Endothelial cell of umbilical vein (primary cell): ENCODE results near the gene IER5. TPM values are rescaled to one million over a fixed set of nuclear protein-coding genes. Genes with fewer than 3 reads are reported as not detected.

Experiments
- BruUV-seq: library from RNA; stranded (reverse); fragments of 400-500 nt; replicated peaks from 2 replicates; lab custom pipeline; 2021; lab: Mats Ljungman, UMichigan
- CTCF ChIA-PET: fragments of 300-600, 350-600 bp; sonication (Branson Sonifier 250); formaldehyde crosslinking; loops from one replicate; lab custom pipeline; 2021; ENCODE audit warnings: antibody characterized with exemption, inconsistent platforms; lab: Charles Lee
- POLR2A ChIA-PET: fragments of 300-600, 350-600 bp; sonication (Branson Sonifier 250); formaldehyde crosslinking; loops from one replicate; lab custom pipeline; 2021; ENCODE audit warnings: antibody characterized with exemption, inconsistent platforms; lab: Charles Lee
- DNase-seq: peaks from one replicate; pipeline ENCODE4 v3.0.0-alpha.2; 2011; ENCODE audit warnings: low read depth, low spot score
- FAIRE-seq: peaks from 2 replicates; lab custom pipeline; 2011; peaks lifted over from hg19 to GRCh38; lab: Jason Lieb, UNC
- H2AFZ ChIP-seq: 2 replicates; pipeline ENCODE4 v1.6.0; 2012; ENCODE audit warnings: low read depth, low read length, control low read depth, inconsistent platforms
- H3K27ac ChIP-seq: 2 replicates; pipeline ENCODE4 v1.5.1; 2011; ENCODE audit warnings: low read depth, mild to moderate bottlenecking, control low read depth, low read length, moderate library complexity; ENCODE audit not compliant: insufficient read depth
- H3K27me3 ChIP-seq, 2 experiments: 2 replicates each; pipeline versions ENCODE4 v1.6.0 to v1.6.1; 2011; ENCODE audit warnings: low read length in 2 of 2, mixed read lengths in 1 of 2; ENCODE audit not compliant: control insufficient read depth in 2 of 2, insufficient read depth in 2 of 2
- H3K36me3 ChIP-seq, 2 experiments: 2 replicates in 1 of 2; 3 replicates in 1 of 2; pipeline ENCODE4 v1.5.1; 2011; ENCODE audit warnings: low read length in 2 of 2, mild to moderate bottlenecking in 1 of 2, moderate library complexity in 1 of 2; ENCODE audit not compliant: control insufficient read depth in 2 of 2, insufficient read depth in 2 of 2; ENCODE audit errors: extremely low read depth in 1 of 2
- H3K4me1 ChIP-seq: 3 replicates; pipeline ENCODE4 v1.5.1; 2011; ENCODE audit warnings: mild to moderate bottlenecking, low read length; ENCODE audit not compliant: control insufficient read depth, insufficient read depth; ENCODE audit errors: extremely low read depth
- H3K4me2 ChIP-seq: 2 replicates; pipeline ENCODE4 v1.6.1; 2011; ENCODE audit warnings: low read length, control low read depth, mixed read lengths; ENCODE audit not compliant: insufficient read depth
- H3K4me3 ChIP-seq, 3 experiments: fragments of 200-600 bp in 1 of 3; sonication (generic), shearing (Covaris generic) in 1 of 3; replicated peaks in 1 of 3; 2 replicates each; pipeline ENCODE4 v1.5.1; 2011 to 2016; ENCODE audit warnings: control low read depth in 3 of 3, low read length in 3 of 3, mild to moderate bottlenecking in 2 of 3, inconsistent platforms in 1 of 3, low read depth in 1 of 3, moderate library complexity in 1 of 3; ENCODE audit not compliant: insufficient read depth in 1 of 3
- H3K79me2 ChIP-seq: 2 replicates; pipeline ENCODE4 v1.6.0; 2012; ENCODE audit warnings: low read length, inconsistent platforms; ENCODE audit not compliant: control insufficient read depth, insufficient read depth
- H3K9ac ChIP-seq: replicated peaks from 2 replicates; pipeline ENCODE3; 2011; ENCODE audit warnings: low read length, control low read depth; ENCODE audit not compliant: insufficient read depth; ENCODE audit errors: extremely low read depth
- H3K9me1 ChIP-seq: replicated peaks from 3 replicates; pipeline ENCODE4 v1.6.0; 2011; ENCODE audit warnings: mild to moderate bottlenecking, low read length; ENCODE audit not compliant: control insufficient read depth, insufficient read depth; ENCODE audit errors: extremely low read depth
- H3K9me3 ChIP-seq: replicated peaks from 2 replicates; pipeline ENCODE4 v1.5.1; 2012; ENCODE audit warnings: low read length, inconsistent platforms; ENCODE audit not compliant: control insufficient read depth, insufficient read depth
- H4K20me1 ChIP-seq: replicated peaks from 2 replicates; pipeline ENCODE3; 2011; ENCODE audit warnings: mild to moderate bottlenecking, low read length; ENCODE audit not compliant: control insufficient read depth, insufficient read depth; ENCODE audit errors: extremely low read depth
- CTCF ChIP-seq, 2 donors: IDR thresholded peaks; 1 replicate in 1 of 2; 2 replicates in 1 of 2; pipeline ENCODE4 v1.5.1; 2011; ENCODE audit warnings: low read length in 2 of 2, mild to moderate bottlenecking in 2 of 2, moderate library complexity in 2 of 2, control low read depth in 1 of 2, inconsistent platforms in 1 of 2, low read depth in 1 of 2; ENCODE audit not compliant: insufficient read depth in 1 of 2; ENCODE audit errors: extremely low read depth in 1 of 2
- EZH2 ChIP-seq: IDR thresholded peaks from 2 replicates; pipeline ENCODE4 v1.6.1; 2012; ENCODE audit warnings: borderline replicate concordance, low read depth, mild to moderate bottlenecking, moderate library complexity, low read length, inconsistent platforms; ENCODE audit not compliant: severe bottlenecking
- FOS ChIP-seq: IDR thresholded peaks from 2 replicates; pipeline ENCODE4 v1.6.1; 2011; ENCODE audit warnings: mild to moderate bottlenecking, low read length, moderate library complexity, borderline replicate concordance; ENCODE audit not compliant: insufficient read depth
- GATA2 ChIP-seq: IDR thresholded peaks from 2 replicates; pipeline ENCODE4 v1.7.0; 2011; ENCODE audit warnings: low read depth, mild to moderate bottlenecking, moderate library complexity, mixed read lengths, low read length; ENCODE audit not compliant: insufficient read length, insufficient read depth
- JUN ChIP-seq: IDR thresholded peaks from 2 replicates; pipeline ENCODE4 v1.6.1; 2011; ENCODE audit warnings: borderline replicate concordance, low read depth; ENCODE audit not compliant: insufficient read length, insufficient read depth
- MAX ChIP-seq: IDR thresholded peaks from 2 replicates; pipeline ENCODE4 v1.6.1; 2011; ENCODE audit not compliant: insufficient read depth, insufficient read length
- MYC ChIP-seq: IDR thresholded peaks from one replicate; pipeline ENCODE4 v1.6.1; 2011; ENCODE audit warnings: mild to moderate bottlenecking, low read depth, low read length
- POLR2A ChIP-seq: IDR thresholded peaks from 2 replicates; pipeline ENCODE4 v1.6.1; 2012; ENCODE audit warnings: low read depth, mild to moderate bottlenecking, control low read depth, low read length
- POLR2AphosphoS5 ChIP-seq: IDR thresholded peaks from 2 replicates; pipeline ENCODE4 v1.6.1; 2012; ENCODE audit warnings: low read depth, mild to moderate bottlenecking, control low read depth, low read length, moderate library complexity; ENCODE audit not compliant: insufficient read depth
- dilution Hi-C: fragments of 300-500 bp; cut with MboI; formaldehyde crosslinking; loops from one replicate; pipeline ENCODE4 v1.15.0; 2019; ENCODE audit warnings: low sequenced_read_pairs; ENCODE audit not compliant: extremely low pct_ligation_motif_present
- intact Hi-C: fragments of 100-400 bp; cut with micrococcal nuclease; formaldehyde crosslinking; loops from one replicate; pipeline ENCODE4 v1.10.0; 2022
- polyA plus RNA-seq, 4 experiments: library from polyadenylated mRNA; depleted of rRNA in 3 of 4; stranded (reverse) in 3 of 4; unstranded in 1 of 4; fragments of >200 nt; gene quantifications; 2 replicates each; pipeline versions ENCODE4 v1.2.1 to v1.2.3, GENCODE V29; 2011 to 2012; ENCODE audit warnings: missing spikeins in 1 of 4
- total RNA-seq: library from RNA; stranded (reverse); gene quantifications from 2 replicates; pipeline ENCODE4 v1.2.3, GENCODE V29; 2021

IER5 gene
- total and polyA plus RNA-seq, 2 donors (not counting 3 experiments of a cell fraction or from before 2014, with no cell fraction given), result 6.6 to 14.4 TPM

- no peak for TF ChIP-seq JUN
- TF ChIP-seq MAX, result no peak
- peak; percentile 86 for TF ChIP-seq GATA2
- TF ChIP-seq EZH2, result no peak
- POLR2A ChIA-PET, result interaction anchor here (1.2 to 2.5 kb wide), 2 partner anchors 10 to 11 kb away, joined by 12 to 14 read pairs; partner anchors contain the start of gene IER5
- DNase-seq (no peak), FAIRE-seq (peak; percentile 54)
- H3K27ac ChIP-seq, result peak overlapping the region; percentile 19
- no peak overlapping the region for H3K4me3 ChIP-seq
- H3K36me3 ChIP-seq, result no peaks in the 10 kb centered on the region
- no peaks in the 10 kb centered on the region for H3K79me2 ChIP-seq
- no peak overlapping the region for H3K9ac ChIP-seq
- intact Hi-C loops (loop anchor here (5.0 kb wide), 1 partner anchor 598 kb away; the partner anchor contains the start of gene ACBD6), dilution Hi-C loops (no loop called here)
- H3K9me3 ChIP-seq, result no peaks in the 10 kb centered on the region
- H3K4me1 ChIP-seq, result peaks cover 52% of the 10 kb centered on the region
- no peaks in the 10 kb centered on the region for H4K20me1 ChIP-seq
- no peaks in the 10 kb centered on the region for H3K9me1 ChIP-seq
- peak overlapping the region; percentile 23 for H2AFZ ChIP-seq
- CTCF ChIA-PET, result interaction anchor here (1.0 to 6.4 kb wide), 5 partner anchors 9 to 42 kb away, joined by 3 to 37 read pairs (median 5); no protein-coding TSS in a partner anchor
- TSS peak; percentile 79 for BruUV-seq
- H3K4me2 ChIP-seq, result peak overlapping the region; percentile 26
- H3K27me3 ChIP-seq, result no peaks in the 10 kb centered on the region
Observed at GRCh38 chr1:181100015-181100905, 11.8 kb downstream of the IER5 start.

- FAIRE-seq (no peak), DNase-seq (no peak)
- H4K20me1 ChIP-seq, result no peaks in the 10 kb centered on the region
- TF ChIP-seq POLR2A, result no peak
- TF ChIP-seq JUN, result no peak
- TF ChIP-seq CTCF (IDR thresholded peaks at IDR 0.05; ENCODE audit: extremely low read depth in 1 of 2, insufficient read depth in 1 of 2, low read depth in 1 of 2, low read length in 2 of 2), result no peak
- no peak for TF ChIP-seq MAX
- TF ChIP-seq EZH2, result no peak
- no peak for TF ChIP-seq POLR2AphosphoS5
- TF ChIP-seq GATA2, result no peak
- no peak for TF ChIP-seq FOS
- TF ChIP-seq MYC, result no peak
- H3K9ac ChIP-seq, result no peak overlapping the region
- H3K4me2 ChIP-seq, result peak overlapping the region; percentile 57
- H3K36me3 ChIP-seq, result no peaks in the 10 kb centered on the region
- H3K27me3 ChIP-seq, result no peaks in the 10 kb centered on the region
- no peaks in the 10 kb centered on the region for H3K79me2 ChIP-seq
- dilution Hi-C loops, result no loop called here
- CTCF ChIA-PET, result interaction anchor here (1.1 to 1.8 kb wide), 6 partner anchors 10 to 52 kb away, joined by 3 to 17 read pairs (median 6); no protein-coding TSS in a partner anchor
- POLR2A ChIA-PET, result interaction anchor here (1.9 to 2.5 kb wide), 2 partner anchors 11 kb away, joined by 6 to 14 read pairs; no protein-coding TSS in a partner anchor
- intact Hi-C loops, result loop anchor here (5.0 kb wide), 1 partner anchor 599 kb away; the partner anchor contains the start of gene ACBD6
- no peak overlapping the region for H3K4me3 ChIP-seq
- H3K4me1 ChIP-seq, result peaks cover 55% of the 10 kb centered on the region
- no peaks in the 10 kb centered on the region for H3K9me1 ChIP-seq
- no peak overlapping the region for H2AFZ ChIP-seq
- peak overlapping the region; percentile 73 for H3K27ac ChIP-seq
- no peaks in the 10 kb centered on the region for H3K9me3 ChIP-seq
- BruUV-seq, result no TSS peak
Observed at GRCh38 chr1:181100934-181101333, 12.4 kb downstream of the IER5 start.
